GM21576 (cell line): ENCODE measurements around the gene ALOX15B.
"Not testable (repeated sequence)": the region's sequence is repeated elsewhere in the genome, so short reads cannot be mapped to it uniquely, and the experiment has no call there.

ENCODE experiments used
- ATAC-seq: cut with Tn5 transposase; IDR thresholded peaks from one replicate; pipeline ENCODE4 v1.9.1; 2021; ENCODE audit warnings: mild to moderate bottlenecking, moderate library complexity; ENCODE audit not compliant: unreplicated experiment

Gene ALOX15B

GRCh38 chr17:8013731-8014557, 24.9 kb upstream of the ALOX15B start:
- no peak for ATAC-seq

GRCh38 chr17:8014558-8014850, 24.4 kb upstream of the ALOX15B start:
- ATAC-seq: no peak

GRCh38 chr17:8015236-8015956, 23.5 kb upstream of the ALOX15B start:
- ATAC-seq: no peak

GRCh38 chr17:8015957-8016631, 22.8 kb upstream of the ALOX15B start:
- no peak for ATAC-seq

GRCh38 chr17:8016632-8017424, 22.0 kb upstream of the ALOX15B start:
- ATAC-seq: no peak

GRCh38 chr17:8018436-8018835, 20.4 kb upstream of the ALOX15B start:
- no peak for ATAC-seq

GRCh38 chr17:8019166-8019565, 19.7 kb upstream of the ALOX15B start:
- no peak for ATAC-seq

- no peak for ATAC-seq
Measured at GRCh38 chr17:8019665-8020650, 18.9 kb upstream of the ALOX15B start.

- no peak for ATAC-seq
Measured at GRCh38 chr17:8020776-8021564, 17.9 kb upstream of the ALOX15B start.

GRCh38 chr17:8021565-8022359, 17.1 kb upstream of the ALOX15B start:
- no peak for ATAC-seq

GRCh38 chr17:8022360-8023003, 16.4 kb upstream of the ALOX15B start:
- ATAC-seq: no peak

- not testable (repeated sequence) for ATAC-seq
Measured at GRCh38 chr17:8024161-8024560, 14.7 kb upstream of the ALOX15B start.

- no peak for ATAC-seq
Measured at GRCh38 chr17:8025176-8025911, 13.5 kb upstream of the ALOX15B start.

- ATAC-seq: no peak
Measured at GRCh38 chr17:8029121-8029520, 9.7 kb upstream of the ALOX15B start.

GRCh38 chr17:8031261-8031661, 7.6 kb upstream of the ALOX15B start:
- ATAC-seq: no peak

GRCh38 chr17:8031950-8032349, 6.9 kb upstream of the ALOX15B start:
- no peak for ATAC-seq

GRCh38 chr17:8032442-8032841, 6.4 kb upstream of the ALOX15B start:
- ATAC-seq: no peak
